MM.1S (cell line): ENCODE measurements around the gene STX1A.

ENCODE experiments used
- DNase-seq: peaks from one replicate; pipeline ENCODE4 v3.0.0-alpha.2; 2015
- H2AFZ ChIP-seq: fragments of 300-600 bp; sonication (generic); 2 replicates; pipeline ENCODE4 v1.6.0; 2016; ENCODE audit warnings: antibody characterized with exemption, low read length
- H3F3A ChIP-seq: fragments of 300-600 bp; sonication (generic); 2 replicates; pipeline ENCODE4 v1.6.1; 2016; ENCODE audit warnings: mild to moderate bottlenecking, antibody characterized with exemption, low read length, moderate library complexity, mixed read lengths; ENCODE audit not compliant: insufficient read depth
- H3K27ac ChIP-seq: fragments of 300-600 bp; sonication (generic); 2 replicates; pipeline ENCODE4 v1.5.1; 2016; ENCODE audit warnings: mild to moderate bottlenecking, low read length
- H3K27me3 ChIP-seq: fragments of 300-600 bp; sonication (generic); replicated peaks from 2 replicates; pipeline ENCODE4 v1.6.0; 2016; ENCODE audit warnings: low read length; ENCODE audit not compliant: insufficient read depth
- H3K36me3 ChIP-seq: fragments of 300-600 bp; sonication (generic); replicated peaks from 2 replicates; pipeline ENCODE4 v1.6.1; 2016; ENCODE audit warnings: mild to moderate bottlenecking, low read length, mixed read lengths; ENCODE audit not compliant: insufficient read depth
- H3K4me1 ChIP-seq: fragments of 300-600 bp; sonication (generic); 2 replicates; pipeline ENCODE4 v1.6.1; 2016; ENCODE audit warnings: low read length, mixed read lengths
- H3K4me2 ChIP-seq: fragments of 300-600 bp; sonication (generic); 2 replicates; pipeline ENCODE4 v1.6.0; 2016; ENCODE audit warnings: low read depth, low read length
- H3K4me3 ChIP-seq: fragments of 300-600 bp; sonication (generic); 2 replicates; pipeline ENCODE4 v1.5.1; 2016; ENCODE audit warnings: low read length, mixed read lengths
- H3K79me2 ChIP-seq: fragments of 300-600 bp; sonication (generic); 2 replicates; pipeline ENCODE4 v1.6.1; 2016; ENCODE audit warnings: mixed run types, low read length, mixed read lengths
- H3K9ac ChIP-seq: fragments of 300-600 bp; sonication (generic); 2 replicates; pipeline ENCODE4 v1.6.1; 2016; ENCODE audit warnings: low read length, mixed read lengths
- H3K9me2 ChIP-seq: fragments of 300-600 bp; sonication (generic); replicated peaks from 2 replicates; pipeline ENCODE4 v1.6.1; 2016; ENCODE audit warnings: mild to moderate bottlenecking, low read length, mixed read lengths; ENCODE audit not compliant: insufficient read depth
- H3K9me3 ChIP-seq: fragments of 300-600 bp; sonication (generic); replicated peaks from 2 replicates; pipeline ENCODE4 v1.6.1; 2016; ENCODE audit warnings: mild to moderate bottlenecking, low read length, mixed read lengths; ENCODE audit not compliant: insufficient read depth
- H4K20me1 ChIP-seq: fragments of 300-600 bp; sonication (generic); 2 replicates; pipeline ENCODE4 v1.6.1; 2016; ENCODE audit warnings: mild to moderate bottlenecking, low read length, moderate library complexity, mixed read lengths; ENCODE audit not compliant: insufficient read depth
- EZH2 ChIP-seq: fragments of 300-600 bp; sonication (generic); optimal IDR thresholded peaks from 2 replicates; pipeline ENCODE3; 2017; ENCODE audit warnings: low read depth, mild to moderate bottlenecking, antibody characterized with exemption, low read length, mixed read lengths
- EZH2phosphoT487 ChIP-seq: fragments of 300-600 bp; sonication (generic); IDR thresholded peaks from 2 replicates; pipeline ENCODE4 v1.6.1; 2018; ENCODE audit warnings: antibody characterized with exemption, low read length
- TF ChIP-seq, protein P1 (sequence below): fragments of 300-600 bp; sonication (generic); IDR thresholded peaks from 2 replicates; pipeline ENCODE4 v1.5.1; 2016; ENCODE audit warnings: antibody characterized with exemption, low read length, mixed read lengths

Gene STX1A

DNA sequence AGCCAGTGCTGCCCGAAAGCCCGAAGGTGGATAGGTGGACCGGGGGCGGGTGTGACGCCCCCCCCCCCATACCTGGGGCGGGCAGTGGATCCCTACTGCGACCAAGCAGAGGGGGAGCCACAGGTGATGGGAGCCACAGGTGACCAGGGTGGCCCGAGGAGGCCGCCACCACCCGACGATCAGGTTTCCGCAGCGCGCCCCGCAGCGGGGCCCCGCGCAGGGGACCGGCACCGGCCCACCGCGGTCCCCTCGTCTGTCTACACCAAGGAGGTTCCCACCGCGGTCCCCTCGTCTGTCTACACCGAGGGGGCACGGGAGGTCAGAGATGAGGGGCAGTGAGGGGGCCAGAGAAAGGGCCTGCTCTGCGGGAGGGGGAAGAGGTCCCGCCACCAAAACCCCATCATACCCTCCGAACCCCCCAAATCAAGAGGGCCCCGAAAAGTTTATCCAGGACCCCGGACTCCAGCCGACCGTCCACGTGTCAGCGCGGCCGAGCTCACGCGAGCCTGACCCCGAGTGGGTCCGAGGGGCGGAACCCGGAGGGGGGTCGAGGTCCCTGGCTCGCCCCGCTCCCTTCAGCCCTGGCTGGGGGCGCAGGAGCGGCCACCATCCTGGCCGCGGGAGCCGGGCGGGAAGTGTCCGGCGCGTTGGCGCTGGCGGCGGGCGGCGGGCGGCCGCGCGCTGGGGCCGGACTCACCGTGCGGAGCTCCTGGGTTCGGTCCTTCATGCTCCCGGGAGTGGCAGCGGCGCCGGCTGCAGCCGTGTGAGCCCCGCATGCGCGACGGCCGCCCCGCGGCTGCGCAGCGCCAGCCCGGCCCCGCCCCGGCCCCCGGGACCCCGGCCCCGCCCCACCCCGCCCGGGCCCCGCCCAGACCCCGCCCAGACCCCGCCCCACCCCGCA lies at the start of gene STX1A:
TSS of gene STX1A (minus strand) at position 765 of the 901 bp plus-strand sequence. CDS start at position 727, 38 bp downstream.
- Histone ChIP-seq H3K27ac (no peak within 1 kb of the TSS), H3K9me3 (no peaks in the 10 kb centered on the region), H4K20me1 (no peaks in the 10 kb centered on the region), H3K79me2 (0 out of 2 replicates have a peak, but pooled peaks cover 4% of the 10 kb centered on the region), H2AFZ (peak within 1 kb of the TSS; percentile 93), H3K4me3 (peak within 1 kb of the TSS; percentile 91), H3K4me1 (no peaks in the 10 kb centered on the region), H3K27me3 (peaks cover 10% of the 10 kb centered on the region), H3K9me2 (no peaks in the 10 kb centered on the region), H3K36me3 (no peaks in the 10 kb centered on the region), H3K9ac (peak within 1 kb of the TSS; percentile 67), H3F3A (no peaks in the 10 kb centered on the region), H3K4me2 (peak within 1 kb of the TSS; percentile 98)
- no peak for TF ChIP-seq EZH2phosphoT487
- TF ChIP-seq, protein P1, sequence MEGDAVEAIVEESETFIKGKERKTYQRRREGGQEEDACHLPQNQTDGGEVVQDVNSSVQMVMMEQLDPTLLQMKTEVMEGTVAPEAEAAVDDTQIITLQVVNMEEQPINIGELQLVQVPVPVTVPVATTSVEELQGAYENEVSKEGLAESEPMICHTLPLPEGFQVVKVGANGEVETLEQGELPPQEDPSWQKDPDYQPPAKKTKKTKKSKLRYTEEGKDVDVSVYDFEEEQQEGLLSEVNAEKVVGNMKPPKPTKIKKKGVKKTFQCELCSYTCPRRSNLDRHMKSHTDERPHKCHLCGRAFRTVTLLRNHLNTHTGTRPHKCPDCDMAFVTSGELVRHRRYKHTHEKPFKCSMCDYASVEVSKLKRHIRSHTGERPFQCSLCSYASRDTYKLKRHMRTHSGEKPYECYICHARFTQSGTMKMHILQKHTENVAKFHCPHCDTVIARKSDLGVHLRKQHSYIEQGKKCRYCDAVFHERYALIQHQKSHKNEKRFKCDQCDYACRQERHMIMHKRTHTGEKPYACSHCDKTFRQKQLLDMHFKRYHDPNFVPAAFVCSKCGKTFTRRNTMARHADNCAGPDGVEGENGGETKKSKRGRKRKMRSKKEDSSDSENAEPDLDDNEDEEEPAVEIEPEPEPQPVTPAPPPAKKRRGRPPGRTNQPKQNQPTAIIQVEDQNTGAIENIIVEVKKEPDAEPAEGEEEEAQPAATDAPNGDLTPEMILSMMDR, result no peak; the same call in 1 of the 2 replicates
- TF ChIP-seq EZH2, result no peak
- peak; percentile 75 for DNase-seq

DNA sequence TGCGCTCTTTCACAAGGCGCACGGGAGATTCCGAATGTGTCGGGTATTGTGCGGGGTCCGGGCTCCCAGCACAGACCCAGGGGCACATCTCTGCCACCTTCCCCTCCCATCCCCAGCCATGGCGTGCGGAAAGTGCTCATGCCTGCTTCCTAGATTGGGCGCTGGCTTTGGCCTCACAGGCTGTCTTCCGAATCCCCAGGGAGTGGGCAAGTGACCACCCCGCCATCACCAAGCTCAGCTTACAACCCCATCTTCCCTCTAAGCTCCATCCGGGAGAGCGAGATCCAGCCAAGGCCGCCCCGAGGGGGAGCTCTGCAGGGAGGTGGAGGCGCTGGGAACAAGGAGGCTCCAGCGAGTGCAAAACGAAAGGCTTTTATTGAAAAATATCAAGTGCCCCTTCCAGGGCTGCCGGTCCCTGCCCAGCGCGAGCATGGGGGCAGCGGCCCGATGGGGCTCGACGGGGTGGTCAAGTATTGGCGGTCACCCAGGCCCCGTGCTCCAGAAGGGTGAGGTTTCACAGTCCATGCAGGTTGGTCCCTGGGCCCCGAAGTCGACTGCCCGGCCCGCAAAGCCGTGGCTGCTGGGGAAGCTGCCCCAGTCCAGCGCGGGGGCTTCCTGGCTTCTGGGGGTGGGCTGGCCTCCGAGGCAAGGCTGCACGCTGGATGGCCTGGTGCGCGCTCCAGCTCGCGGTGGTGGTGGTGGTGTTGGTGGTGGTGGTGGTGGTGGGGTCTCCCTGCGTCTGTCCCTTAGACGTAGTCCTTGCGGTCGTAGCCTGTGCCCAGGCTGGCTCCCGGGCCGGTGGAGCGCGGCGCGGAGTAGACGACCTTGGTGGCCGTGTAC lies 49.4 kb upstream of the STX1A start:
- no peaks in the 10 kb centered on the region for H3K36me3 ChIP-seq
- no peaks in the 10 kb centered on the region for H3K27me3 ChIP-seq
- H3K4me2 ChIP-seq, result no peak overlapping the region
- no peak for DNase-seq
- H3F3A ChIP-seq, result peaks cover 14% of the 10 kb centered on the region
- TF ChIP-seq EZH2phosphoT487 (no peak), EZH2 (no peak)
- TF ChIP-seq, protein P1, result no peak
- peaks cover 11% of the 10 kb centered on the region for H3K4me1 ChIP-seq
- H4K20me1 ChIP-seq, result no peaks in the 10 kb centered on the region
- H2AFZ ChIP-seq, result no peak overlapping the region
- no peaks in the 10 kb centered on the region for H3K9me3 ChIP-seq
- H3K9me2 ChIP-seq, result no peaks in the 10 kb centered on the region
- H3K9ac ChIP-seq, result no peak overlapping the region
- no peak overlapping the region for H3K4me3 ChIP-seq
- no peak overlapping the region for H3K27ac ChIP-seq
- no peaks in the 10 kb centered on the region for H3K79me2 ChIP-seq

DNA sequence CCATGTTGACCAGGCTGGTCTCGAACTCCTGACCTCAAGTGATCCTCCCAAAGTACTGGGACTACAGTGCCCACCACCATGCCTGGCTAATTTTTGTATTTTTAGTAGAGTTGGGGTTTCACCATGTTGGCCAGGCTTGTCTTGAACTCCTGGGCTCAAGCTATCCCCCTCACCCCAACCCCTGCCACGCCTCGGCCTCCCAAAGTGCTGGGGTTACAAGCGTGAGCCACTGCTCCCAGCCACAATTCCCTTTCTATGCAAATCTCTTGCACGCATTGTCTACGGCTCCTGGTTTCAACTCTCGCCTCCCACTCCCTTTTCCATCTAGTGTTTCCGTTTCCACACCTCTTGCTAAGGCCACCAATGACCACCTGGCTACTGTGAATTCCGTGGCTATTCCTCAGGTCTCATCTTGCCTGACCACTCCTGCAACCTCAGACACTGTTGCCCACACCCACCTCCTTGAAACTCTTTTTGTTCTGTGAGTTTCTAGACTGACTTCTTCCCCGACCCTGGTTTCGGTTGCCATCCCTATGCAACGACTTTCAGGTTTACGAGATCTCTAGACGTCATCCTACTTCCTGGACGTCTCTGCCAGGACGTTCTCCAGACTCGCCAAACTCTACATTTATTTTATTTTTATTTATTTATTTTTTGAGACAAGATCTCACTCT lies 47.2 kb upstream of the STX1A start:
- DNase-seq, result peak; percentile 80
- H3K4me1 ChIP-seq, result peaks cover 11% of the 10 kb centered on the region
- H3F3A ChIP-seq, result peaks cover 14% of the 10 kb centered on the region

More for the DNA sequence above, 47.2 kb upstream of the STX1A start:
- peak overlapping the region; percentile 68 for H3K27ac ChIP-seq
- H3K79me2 ChIP-seq, result no peaks in the 10 kb centered on the region
- H4K20me1 ChIP-seq, result no peaks in the 10 kb centered on the region
- H3K36me3 ChIP-seq, result no peaks in the 10 kb centered on the region
- H3K9me3 ChIP-seq, result no peaks in the 10 kb centered on the region
- peak overlapping the region; percentile 40 for H3K4me2 ChIP-seq
- H2AFZ ChIP-seq, result no peak overlapping the region
- no peaks in the 10 kb centered on the region for H3K27me3 ChIP-seq
- H3K9me2 ChIP-seq, result no peaks in the 10 kb centered on the region
- H3K4me3 ChIP-seq, result peak overlapping the region; percentile 23; the same call in 1 of the 2 replicates
- peak overlapping the region; percentile 28; the same call in 1 of the 2 replicates for H3K9ac ChIP-seq
- TF ChIP-seq EZH2phosphoT487 (no peak), EZH2 (no peak)
- TF ChIP-seq, protein P1, result no peak
